Measurements from ENCODE around the gene ALKBH7.
"Not testable (repeated sequence)": the region's sequence is repeated elsewhere in the genome, so short reads cannot be mapped to it uniquely, and the experiment has no call there.

Gene ALKBH7

GRCh38 chr19:6372594-6373095 is at the start of gene ALKBH7:
TSS of gene ALKBH7 (plus strand) at chr19:6372794. CDS start at chr19:6372821, 27 bp downstream.
- in situ Hi-C loops (cut with MboI; ENCODE audit: low pct_unique_long_range_greater_than_20kb, low sequenced_read_pairs) = no loop called here
- peak; percentile 99 for DNase-seq

GRCh38 chr19:6324757-6325156 is 47.8 kb upstream of the ALKBH7 start:
- no peak for DNase-seq
- in situ Hi-C loops (cut with MboI; ENCODE audit: low pct_unique_long_range_greater_than_20kb, low sequenced_read_pairs) = no loop called here

GRCh38 chr19:6325614-6326013 is 47.0 kb upstream of the ALKBH7 start:
- in situ Hi-C loops (cut with MboI; ENCODE audit: low pct_unique_long_range_greater_than_20kb, low sequenced_read_pairs) = no loop called here
- DNase-seq = no peak

- in situ Hi-C loops (cut with MboI; ENCODE audit: low pct_unique_long_range_greater_than_20kb, low sequenced_read_pairs) = no loop called here
- no peak for DNase-seq
These were observed 45.8 kb upstream of the ALKBH7 start for GRCh38 chr19:6326815-6327214.

GRCh38 chr19:6333439-6333838 is 39.2 kb upstream of the ALKBH7 start, which contains the start of gene ACER1:
TSS of gene ACER1 (minus strand) at chr19:6333612. CDS start at chr19:6333551, 61 bp downstream.
- no peak for DNase-seq
- in situ Hi-C loops (cut with MboI; ENCODE audit: low pct_unique_long_range_greater_than_20kb, low sequenced_read_pairs) = no loop called here

DNA sequence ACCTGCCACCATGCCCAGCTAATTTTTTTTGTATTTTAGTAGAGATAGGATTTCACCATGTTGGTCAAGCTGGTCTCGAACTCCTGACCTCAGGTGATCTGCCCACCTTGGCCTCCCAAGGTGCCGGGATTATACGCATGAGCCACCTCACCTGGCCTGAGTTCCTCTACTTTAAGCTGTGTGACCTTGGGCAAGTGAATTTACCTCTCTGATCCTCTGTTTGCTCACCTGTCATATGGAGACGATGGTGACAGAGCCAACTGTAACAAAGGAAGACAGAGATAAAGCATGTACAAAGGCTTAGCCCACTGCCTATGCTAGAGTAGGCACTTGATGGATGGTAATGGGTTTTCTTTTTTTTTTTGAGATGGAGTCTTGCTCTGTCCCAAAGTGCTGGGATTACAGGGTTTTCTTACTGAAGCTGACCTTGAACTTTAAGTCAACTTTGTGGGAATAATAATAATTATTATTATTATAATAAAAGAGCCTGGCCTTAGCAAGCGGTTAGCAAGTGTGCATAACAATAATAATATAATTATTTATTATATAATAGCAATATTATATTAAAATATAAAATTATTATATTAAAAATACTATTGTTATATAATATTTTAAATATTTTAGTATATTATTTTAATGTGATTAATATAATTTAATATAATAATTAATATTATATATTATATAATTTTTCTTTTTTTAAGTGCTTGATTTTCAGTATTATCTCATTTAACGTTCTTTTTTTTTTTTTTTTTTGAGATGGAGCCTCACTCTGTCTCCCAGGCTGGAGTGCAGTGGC is 37.9 kb upstream of the ALKBH7 start:
- in situ Hi-C loops (cut with MboI; ENCODE audit: low pct_unique_long_range_greater_than_20kb, low sequenced_read_pairs) = no loop called here

DNA sequence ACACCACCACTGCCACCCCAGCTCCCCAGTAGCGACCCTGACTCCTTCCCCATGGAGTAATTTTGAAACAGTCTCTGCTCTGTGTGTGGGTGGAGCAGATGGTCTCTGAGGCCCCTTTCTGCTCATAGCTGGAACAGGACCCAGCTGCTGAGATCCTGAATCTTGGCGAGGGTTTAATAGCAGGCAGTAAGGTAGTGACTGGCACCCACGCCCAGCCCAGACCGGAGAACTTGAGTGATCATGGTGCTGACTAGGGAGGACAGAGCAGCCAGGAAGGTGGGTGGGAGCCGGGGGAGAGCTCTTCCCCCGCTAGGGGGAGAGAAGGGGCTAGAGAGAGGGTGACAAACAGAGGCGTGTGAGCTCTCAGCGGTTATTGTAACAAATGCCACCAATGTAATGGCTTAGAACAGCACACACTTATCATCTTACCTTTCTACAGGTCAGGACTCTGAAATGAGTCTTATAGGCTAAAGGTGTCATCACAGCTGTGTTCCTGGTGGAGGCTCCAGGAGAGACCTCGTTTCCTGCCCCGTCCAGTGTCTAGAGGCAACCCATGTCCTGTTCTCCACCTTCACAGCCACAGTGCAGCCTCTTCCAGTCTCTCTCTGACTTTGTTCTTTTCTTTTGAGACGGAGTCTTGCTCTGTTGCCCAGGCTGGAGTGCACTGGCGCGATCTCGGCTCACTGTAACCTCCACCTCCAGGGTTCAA is 31.9 kb upstream of the ALKBH7 start:
- peak; percentile 33 for DNase-seq
- in situ Hi-C loops (cut with MboI; ENCODE audit: low pct_unique_long_range_greater_than_20kb, low sequenced_read_pairs) = no loop called here

More for the DNA sequence above, 37.9 kb upstream of the ALKBH7 start:
- no peak for DNase-seq

DNA sequence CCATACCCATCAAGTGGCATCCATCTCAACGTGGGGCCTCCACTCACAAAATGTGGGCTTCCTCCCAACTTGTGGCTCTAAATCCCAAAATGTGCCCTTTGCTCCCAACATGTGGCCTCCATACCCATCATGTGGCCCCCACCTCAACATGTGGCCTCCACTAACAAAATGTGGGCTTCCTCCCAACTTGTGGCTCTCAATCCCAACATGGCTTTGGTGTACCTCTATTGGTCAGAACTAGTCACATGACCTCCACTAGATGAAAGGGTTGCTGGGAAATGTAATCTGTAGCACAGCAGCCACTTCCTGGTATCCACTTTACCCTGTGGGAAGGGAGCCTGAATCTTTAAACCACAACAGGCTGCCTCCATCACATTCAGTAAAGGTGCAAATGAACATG is 29.1 kb upstream of the ALKBH7 start:
- peak; percentile 16 for DNase-seq
- in situ Hi-C loops (cut with MboI; ENCODE audit: low pct_unique_long_range_greater_than_20kb, low sequenced_read_pairs) = no loop called here

DNA sequence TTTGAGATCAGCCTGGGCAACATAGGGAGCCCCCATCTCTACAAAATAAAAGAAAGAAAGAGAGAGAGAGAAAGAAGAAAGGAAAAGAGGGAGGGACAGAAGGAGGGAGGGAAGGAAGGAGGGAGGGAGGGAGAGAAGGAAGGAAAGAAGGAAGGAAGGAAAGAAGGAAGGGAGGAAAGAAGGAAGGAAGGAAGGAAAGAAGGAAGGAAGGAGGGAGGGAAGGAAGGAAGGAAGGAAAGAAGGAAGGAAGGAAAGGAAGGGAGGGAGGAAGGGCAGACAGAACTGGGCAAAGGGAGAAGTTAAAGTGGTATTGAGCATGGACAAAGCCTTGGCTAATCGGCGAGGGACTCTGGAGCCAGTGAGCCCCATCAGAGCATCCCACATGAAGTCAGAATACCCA is 23.3 kb upstream of the ALKBH7 start:
- in situ Hi-C loops (cut with MboI; ENCODE audit: low pct_unique_long_range_greater_than_20kb, low sequenced_read_pairs); DNase-seq: not testable (repeated sequence)

- in situ Hi-C loops (cut with MboI; ENCODE audit: low pct_unique_long_range_greater_than_20kb, low sequenced_read_pairs) = no loop called here
- DNase-seq = no peak
These were observed 21.9 kb upstream of the ALKBH7 start for GRCh38 chr19:6350688-6351087.

DNA sequence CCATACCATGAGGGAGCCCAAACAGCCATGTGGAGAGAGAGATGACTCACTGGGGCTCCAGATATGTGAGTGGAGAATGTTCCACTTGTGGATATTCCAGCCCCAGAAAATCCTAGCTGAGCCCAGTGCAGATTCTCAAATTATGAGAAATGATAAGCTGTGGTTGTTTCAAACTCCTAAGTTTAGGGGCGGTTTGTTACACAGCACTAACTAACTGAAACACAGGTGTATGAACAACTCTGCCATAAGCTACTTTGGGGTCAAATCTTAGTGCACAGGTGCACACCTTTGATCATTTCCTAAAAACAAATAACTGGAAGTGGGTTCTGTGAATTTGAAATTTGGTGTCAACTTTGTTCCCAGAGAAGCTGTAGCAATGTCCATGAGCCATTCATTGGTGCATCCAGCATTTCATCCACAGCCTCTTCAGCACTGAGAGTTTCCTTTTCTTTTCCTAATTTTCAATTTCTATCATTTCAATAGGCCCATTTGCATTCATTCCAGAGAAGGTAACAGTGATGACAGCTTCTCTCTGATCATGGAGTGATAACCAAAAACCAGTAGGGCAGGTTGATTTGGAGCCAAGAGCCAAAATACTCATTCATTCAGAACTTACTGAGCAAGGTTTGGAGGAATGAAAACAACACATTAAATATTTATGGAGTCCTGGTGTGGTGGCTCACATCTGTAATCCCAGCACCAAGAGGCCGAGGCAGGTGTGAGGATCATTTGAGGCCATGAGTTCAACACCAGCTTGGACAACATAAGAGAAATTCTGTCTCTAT is 20.0 kb upstream of the ALKBH7 start:
- DNase-seq = no peak
- in situ Hi-C loops (cut with MboI; ENCODE audit: low pct_unique_long_range_greater_than_20kb, low sequenced_read_pairs) = no loop called here

DNA sequence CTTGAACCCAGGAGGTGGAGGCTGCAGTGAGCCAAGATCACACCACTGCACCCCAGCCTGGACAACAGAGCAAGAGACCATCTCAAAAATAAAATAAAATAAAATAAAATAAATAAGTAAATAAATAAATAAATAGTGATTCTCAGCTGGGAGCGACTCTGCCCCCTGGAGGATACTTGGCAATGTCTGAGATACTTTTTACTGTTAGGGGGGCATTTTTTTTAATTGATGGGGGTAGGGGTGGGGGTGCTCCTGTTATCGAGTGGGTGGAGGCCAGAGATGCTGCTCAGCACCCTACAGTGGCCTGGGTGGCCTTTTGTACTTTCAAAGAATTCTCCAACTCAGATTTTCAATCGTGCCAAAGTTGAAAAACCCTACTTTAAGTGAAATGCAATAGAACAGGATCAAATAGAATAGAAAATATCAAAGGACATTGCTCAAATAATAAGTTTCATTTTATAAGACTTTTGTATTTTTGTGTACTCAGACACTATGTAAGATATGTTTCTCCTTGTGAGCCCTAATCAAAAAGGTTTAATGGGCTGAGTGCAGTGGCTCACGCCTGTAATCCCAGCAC is 18.4 kb upstream of the ALKBH7 start:
- in situ Hi-C loops (cut with MboI; ENCODE audit: low pct_unique_long_range_greater_than_20kb, low sequenced_read_pairs) = no loop called here
- no peak for DNase-seq

DNA sequence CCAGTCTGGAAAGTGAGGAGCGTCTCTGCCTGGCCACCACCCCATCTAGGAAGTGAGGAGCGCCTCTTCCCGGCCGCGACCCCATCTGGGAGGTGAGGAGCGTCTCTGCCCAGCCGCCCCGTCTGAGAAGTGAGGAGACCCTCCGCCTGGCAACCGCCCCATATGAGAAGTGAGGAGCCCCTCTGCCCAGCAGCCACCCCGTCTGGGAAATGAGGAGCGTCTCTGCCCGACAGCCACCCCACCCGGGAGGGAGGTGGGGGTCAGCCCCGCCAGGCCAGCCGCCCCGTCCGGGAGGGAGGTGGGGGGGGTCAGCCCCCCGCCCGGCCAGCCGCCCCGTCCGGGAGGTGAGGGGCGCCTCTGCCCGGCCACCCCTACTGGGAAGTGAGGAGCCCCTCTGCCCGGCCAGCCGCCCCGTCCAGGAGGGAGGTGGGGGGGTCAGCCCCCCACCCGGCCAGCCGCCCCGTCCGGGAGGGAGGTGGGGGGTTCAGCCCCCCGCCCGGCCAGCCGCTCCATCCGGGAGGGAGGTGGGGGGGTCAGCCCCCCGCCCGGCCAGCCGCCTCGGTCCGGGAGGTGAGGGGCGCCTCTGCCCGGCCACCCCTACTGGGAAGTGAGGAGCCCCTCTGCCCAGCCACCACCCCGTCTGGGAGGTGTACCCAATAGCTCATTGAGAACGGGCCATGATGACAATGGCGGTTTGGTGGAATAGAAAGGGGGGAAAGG is 17.1 kb upstream of the ALKBH7 start:
- in situ Hi-C loops (cut with MboI; ENCODE audit: low pct_unique_long_range_greater_than_20kb, low sequenced_read_pairs); DNase-seq: not testable (repeated sequence)

DNA sequence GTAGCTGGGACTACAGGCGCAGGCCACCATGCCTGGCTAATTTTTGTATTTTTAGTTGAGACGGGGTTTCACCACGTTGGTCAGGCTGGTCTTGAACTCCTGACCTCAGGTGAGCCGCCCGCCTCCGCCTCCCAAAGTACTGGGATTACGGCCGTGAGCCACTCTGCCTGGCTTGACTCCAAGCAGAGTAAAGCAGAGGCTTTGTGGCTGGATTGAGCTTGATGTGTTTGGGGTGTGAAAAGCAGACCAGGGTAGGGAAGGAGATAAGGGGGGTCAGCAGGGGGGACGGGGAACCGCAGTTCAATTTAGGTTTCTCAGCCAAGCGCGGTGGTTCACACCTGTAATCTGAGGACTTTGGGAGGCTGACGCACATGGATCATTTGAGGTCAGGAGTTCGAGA is 15.4 kb upstream of the ALKBH7 start:
- DNase-seq = no peak
- in situ Hi-C loops (cut with MboI; ENCODE audit: low pct_unique_long_range_greater_than_20kb, low sequenced_read_pairs) = no loop called here

GRCh38 chr19:6358003-6358402 is 14.6 kb upstream of the ALKBH7 start:
- in situ Hi-C loops (cut with MboI; ENCODE audit: low pct_unique_long_range_greater_than_20kb, low sequenced_read_pairs) = no loop called here
- DNase-seq = no peak

DNA sequence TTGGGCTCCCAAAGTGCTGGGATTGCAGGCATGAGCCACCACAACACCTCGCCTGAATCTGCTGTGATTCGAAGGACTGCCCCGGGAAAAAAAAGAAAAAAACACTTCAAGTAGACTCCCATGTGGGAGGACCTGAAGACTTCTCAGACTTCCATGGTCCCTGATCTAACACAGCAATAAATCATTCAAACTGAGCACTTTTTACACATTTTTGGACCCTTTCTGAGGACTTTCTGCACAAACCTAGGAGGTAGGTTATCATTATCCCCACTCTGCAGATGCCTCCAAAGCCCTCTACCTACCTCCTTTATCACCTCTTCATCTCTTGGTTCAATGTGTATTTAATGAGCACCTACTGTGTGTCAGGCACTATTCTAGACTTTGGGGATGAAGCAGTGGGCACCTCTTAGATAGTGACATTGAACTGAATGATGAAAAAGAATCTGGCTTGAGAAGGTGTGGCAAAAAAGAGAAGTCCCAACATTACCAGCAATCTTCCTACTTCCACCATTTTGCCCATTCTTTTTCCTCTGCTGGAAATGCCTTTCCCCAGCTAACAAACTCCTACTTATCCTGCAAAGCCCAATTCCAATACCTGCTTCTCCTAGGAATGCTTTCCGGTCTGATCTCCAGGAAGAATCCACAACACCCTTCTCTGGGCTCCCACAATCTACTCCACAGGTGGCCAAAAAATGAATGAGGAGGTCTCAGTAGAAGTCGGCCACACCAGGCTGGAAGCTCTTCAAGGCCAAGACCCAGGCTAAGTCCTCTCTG is 12.8 kb upstream of the ALKBH7 start:
- in situ Hi-C loops (cut with MboI; ENCODE audit: low pct_unique_long_range_greater_than_20kb, low sequenced_read_pairs) = no loop called here

DNA sequence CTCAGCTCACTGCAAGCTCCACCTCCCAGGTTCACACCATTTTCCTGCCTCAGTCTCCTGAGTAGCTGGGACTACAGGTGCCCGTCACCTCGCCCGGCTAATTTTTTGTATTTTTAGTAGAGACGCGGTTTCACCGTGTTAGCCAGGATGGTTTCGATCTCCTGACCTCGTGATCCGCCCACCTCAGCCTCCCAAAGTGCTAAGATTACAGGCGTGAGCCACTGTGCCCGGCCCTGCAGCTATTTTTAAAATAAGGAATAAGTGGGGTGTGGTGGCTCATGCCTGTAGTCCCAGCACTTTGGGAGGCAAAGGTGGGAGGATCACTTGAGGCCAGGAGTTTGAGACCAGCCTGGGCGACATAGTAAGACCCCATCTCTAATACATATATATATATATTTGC is 12.1 kb upstream of the ALKBH7 start:
- DNase-seq; in situ Hi-C loops (cut with MboI; ENCODE audit: low pct_unique_long_range_greater_than_20kb, low sequenced_read_pairs): not testable (repeated sequence)

More for the DNA sequence above, 12.8 kb upstream of the ALKBH7 start:
- no peak for DNase-seq

GRCh38 chr19:6360857-6361216 is 11.8 kb upstream of the ALKBH7 start:
- in situ Hi-C loops (cut with MboI; ENCODE audit: low pct_unique_long_range_greater_than_20kb, low sequenced_read_pairs); DNase-seq: not testable (repeated sequence)

All from KBM-7 (cell line).